Common myeloid progenitor, CD34-positive (primary cell): ENCODE data around the gene SLC17A7.

Experiments
- CTCF ChIA-PET: fragments of 350-600 bp; sonication (Branson Sonifier 250); formaldehyde crosslinking; loops from one replicate; lab custom pipeline; 2021; ENCODE audit warnings: antibody characterized with exemption; lab: Charles Lee
- POLR2A ChIA-PET: fragments of 350-600 bp; sonication (Branson Sonifier 250); formaldehyde crosslinking; loops from one replicate; lab custom pipeline; 2021; ENCODE audit warnings: antibody characterized with exemption; lab: Charles Lee
- DNase-seq, 3 donors: peaks; one replicate each; pipeline versions ENCODE4 v3.0.0 to v3.0.0-alpha.2; 2013
- H3K27ac ChIP-seq, 2 experiments: 1 replicate in 1 of 2; 2 replicates in 1 of 2; pipeline ENCODE4 v1.7.0; 2013; ENCODE audit warnings: inconsistent platforms in 2 of 2, low read length in 2 of 2, mild to moderate bottlenecking in 2 of 2, low read depth in 1 of 2, moderate library complexity in 1 of 2; ENCODE audit not compliant: severe bottlenecking in 2 of 2, insufficient read depth in 1 of 2, poor library complexity in 1 of 2
- H3K27me3 ChIP-seq, 5 experiments: replicated peaks in 2 of 5; 1 replicate in 3 of 5; 2 replicates in 2 of 5; pipeline versions ENCODE4 v1.6.1 to v1.7.0; 2013; ENCODE audit warnings: low read length in 4 of 5, mild to moderate bottlenecking in 2 of 5, moderate library complexity in 2 of 5, inconsistent platforms in 1 of 5; ENCODE audit not compliant: insufficient read depth in 5 of 5, control insufficient read depth in 4 of 5
- H3K36me3 ChIP-seq, 4 experiments: 1 replicate in 2 of 4; 2 replicates in 2 of 4; pipeline versions ENCODE4 v1.6.1 to v1.7.0; 2013; ENCODE audit warnings: low read length in 3 of 4, control low read depth in 1 of 4, mild to moderate bottlenecking in 1 of 4; ENCODE audit not compliant: control insufficient read depth in 4 of 4, insufficient read depth in 4 of 4
- H3K4me1 ChIP-seq, 4 experiments: 1 replicate in 3 of 4; 2 replicates in 1 of 4; pipeline versions ENCODE4 v1.6.1 to v1.7.1; 2013; ENCODE audit warnings: low read length in 3 of 4, mild to moderate bottlenecking in 3 of 4, control low read depth in 1 of 4, inconsistent platforms in 1 of 4, moderate library complexity in 1 of 4; ENCODE audit not compliant: control insufficient read depth in 4 of 4, insufficient read depth in 4 of 4; ENCODE audit errors: control extremely low read depth in 1 of 4
- H3K4me3 ChIP-seq, 7 experiments: 1 replicate in 4 of 7; 2 replicates in 3 of 7; pipeline versions ENCODE4 v1.5.1 to v1.7.0; 2013; ENCODE audit warnings: mild to moderate bottlenecking in 7 of 7, low read length in 6 of 7, moderate library complexity in 6 of 7, inconsistent platforms in 2 of 7, low read depth in 2 of 7, control low read depth in 1 of 7; ENCODE audit not compliant: insufficient read depth in 4 of 7, control insufficient read depth in 1 of 7; ENCODE audit errors: extremely low read depth in 1 of 7
- H3K9me3 ChIP-seq, 5 experiments: 1 replicate in 4 of 5; 2 replicates in 1 of 5; pipeline versions ENCODE4 v1.6.1 to v1.7.1; 2013; ENCODE audit warnings: low read length in 4 of 5, mild to moderate bottlenecking in 2 of 5, inconsistent platforms in 1 of 5, low read depth in 1 of 5, moderate library complexity in 1 of 5; ENCODE audit not compliant: control insufficient read depth in 4 of 5, insufficient read depth in 2 of 5; ENCODE audit errors: control extremely low read depth in 1 of 5
- WGBS: methylation state at CpG from one replicate; pipeline ENCODE4 v1.1.5; 2013; ENCODE audit not compliant: insufficient coverage; 5-methylcytosine and 5-hydroxymethylcytosine counted together

Gene SLC17A7

GRCh38 chr19:49403404-49404187 is 37.7 kb downstream of the SLC17A7 start:
- 82% methylated on average over 4 of the region's 7 CpGs for WGBS
- Histone ChIP-seq H3K36me3 (no peaks in the 10 kb centered on the region), H3K4me3 (no peak overlapping the region), H3K9me3 (no peaks in the 10 kb centered on the region), H3K4me1 (peaks cover 0 to 5% (median under 1%) of the 10 kb centered on the region in 4 experiments), H3K27ac (no peak overlapping the region), H3K27me3 (no peaks in the 10 kb centered on the region)
- ChIA-PET CTCF (interaction anchor here (1.2 to 2.4 kb wide), 4 partner anchors 10 to 15 kb away, joined by 4 to 6 read pairs (median 5); no protein-coding TSS in a partner anchor), POLR2A (interaction anchor here (0.6 kb wide), 1 partner anchor 65 kb away, joined by 3 read pairs; no protein-coding TSS in a partner anchor)
- no peak for DNase-seq

- ChIA-PET CTCF (interaction anchor here (1.4 kb wide), 1 partner anchor 10 kb away, joined by 3 read pairs; no protein-coding TSS in a partner anchor), POLR2A (no interaction called here)
- Histone ChIP-seq H3K36me3 (no peaks in the 10 kb centered on the region), H3K9me3 (no peaks in the 10 kb centered on the region), H3K27ac (no peak overlapping the region), H3K4me1 (peaks cover 0 to 4% (median 1%) of the 10 kb centered on the region in 4 experiments), H3K27me3 (peaks cover 0 to 2% (median 0%) of the 10 kb centered on the region in 5 experiments), H3K4me3 (no peak overlapping the region)
- no peak for DNase-seq
- 100% methylated on average over 2 of the region's 6 CpGs for WGBS
Measured at GRCh38 chr19:49400029-49400428, 41.3 kb downstream of the SLC17A7 start.

- Histone ChIP-seq H3K4me3 (no peak overlapping the region), H3K27ac (no peak overlapping the region), H3K4me1 (peaks cover 0 to 4% (median 1%) of the 10 kb centered on the region in 4 experiments), H3K36me3 (no peaks in the 10 kb centered on the region), H3K27me3 (peaks cover 0 to 2% (median 0%) of the 10 kb centered on the region in 5 experiments), H3K9me3 (no peaks in the 10 kb centered on the region)
- 98% methylated on average over 5 of the region's 6 CpGs for WGBS
- ChIA-PET CTCF (no interaction called here), POLR2A (no interaction called here)
- no peak for DNase-seq
Measured at GRCh38 chr19:49398931-49399330, 42.4 kb downstream of the SLC17A7 start.

GRCh38 chr19:49398001-49398615 is 43.2 kb downstream of the SLC17A7 start:
- DNase-seq = no peak
- Histone ChIP-seq H3K4me3 (no peak overlapping the region), H3K36me3 (no peaks in the 10 kb centered on the region), H3K9me3 (no peaks in the 10 kb centered on the region), H3K4me1 (peaks cover 0 to 4% (median 1%) of the 10 kb centered on the region in 4 experiments), H3K27me3 (peaks cover 0 to 2% (median 0%) of the 10 kb centered on the region in 5 experiments), H3K27ac (no peak overlapping the region)
- 91% methylated on average over 11 of the region's 11 CpGs for whole genome bisulfite sequencing
- POLR2A ChIA-PET = no interaction called here
- CTCF ChIA-PET = interaction anchor here (1.5 kb wide), 1 partner anchor 72 kb away, joined by 3 read pairs; no protein-coding TSS in a partner anchor

GRCh38 chr19:49396738-49397505 is 44.4 kb downstream of the SLC17A7 start:
- CTCF ChIA-PET = interaction anchor here (1.5 kb wide), 1 partner anchor 74 kb away, joined by 3 read pairs; no protein-coding TSS in a partner anchor
- POLR2A ChIA-PET = interaction anchor here (0.7 kb wide), 1 partner anchor 24 kb away, joined by 4 read pairs; no protein-coding TSS in a partner anchor
- 96% methylated on average over 7 of the region's 8 CpGs for WGBS

GRCh38 chr19:49395581-49396407 is 45.5 kb downstream of the SLC17A7 start:
- POLR2A ChIA-PET = interaction anchor here (0.7 kb wide), 1 partner anchor 26 kb away, joined by 4 read pairs; no protein-coding TSS in a partner anchor
- CTCF ChIA-PET = interaction anchor here (0.8 to 1.4 kb wide), 3 partner anchors 23 to 77 kb away, joined by 3 to 5 read pairs (median 4); no protein-coding TSS in a partner anchor
- WGBS = 82% methylated on average over 8 of the region's 15 CpGs

More at GRCh38 chr19:49396738-49397505, 44.4 kb downstream of the SLC17A7 start:
- Histone ChIP-seq H3K27me3 (peaks cover 0 to 4% (median 0%) of the 10 kb centered on the region in 5 experiments), H3K9me3 (no peaks in the 10 kb centered on the region), H3K4me3 (no peak overlapping the region), H3K27ac (no peak overlapping the region), H3K4me1 (peaks cover 0 to 4% (median 3%) of the 10 kb centered on the region in 4 experiments), H3K36me3 (no peaks in the 10 kb centered on the region)
- no peak for DNase-seq

More at GRCh38 chr19:49395581-49396407, 45.5 kb downstream of the SLC17A7 start:
- peaks cover 0 to 4% (median 0%) of the 10 kb centered on the region in 5 experiments for H3K27me3 ChIP-seq
- H3K9me3 ChIP-seq = no peaks in the 10 kb centered on the region
- no peak overlapping the region for H3K27ac ChIP-seq
- DNase-seq = no peak
- no peak overlapping the region for H3K4me3 ChIP-seq
- H3K4me1 ChIP-seq = peaks cover 0 to 10% (median 7%) of the 10 kb centered on the region in 4 experiments
- no peaks in the 10 kb centered on the region for H3K36me3 ChIP-seq
